Mesodermal cell (in vitro differentiated cells): ENCODE results near the gene STK32B.
A peak's percentile ranks its signal among the peaks of the same experiment; 100 is the strongest.

Experiments
- H3K27ac ChIP-seq: 2 replicates; pipeline ENCODE4 v1.7.0; 2013; ENCODE audit warnings: mild to moderate bottlenecking, low read depth, low read length, moderate library complexity; ENCODE audit not compliant: severe bottlenecking
- H3K36me3 ChIP-seq: 2 replicates; pipeline ENCODE4 v1.7.1; 2013; ENCODE audit warnings: mild to moderate bottlenecking, low read length, moderate library complexity; ENCODE audit not compliant: control insufficient read depth, insufficient read depth
- H3K4me1 ChIP-seq: one replicate; pipeline ENCODE4 v1.7.1; 2013; ENCODE audit warnings: mild to moderate bottlenecking, low read length; ENCODE audit not compliant: insufficient read depth, control insufficient read depth, poor library complexity, severe bottlenecking
- H3K4me3 ChIP-seq: 2 replicates; pipeline ENCODE4 v1.7.0; 2013; ENCODE audit warnings: low read length, control low read depth, mild to moderate bottlenecking; ENCODE audit not compliant: insufficient read depth, poor library complexity, severe bottlenecking; ENCODE audit errors: extremely low read depth
- H3K9me3 ChIP-seq: 2 replicates; pipeline ENCODE4 v1.7.1; 2013; ENCODE audit warnings: mild to moderate bottlenecking, low read length, moderate library complexity; ENCODE audit not compliant: control insufficient read depth
- WGBS, 2 experiments: methylation state at CpG; one replicate each; pipeline ENCODE4 v1.1.5; 2013; ENCODE audit warnings: missing lambda C conversion rate in 2 of 2; ENCODE audit not compliant: insufficient coverage in 2 of 2; 5-methylcytosine and 5-hydroxymethylcytosine counted together

Gene STK32B

GRCh38 chr4:5338531-5338930 lies 287.3 kb downstream of the STK32B start:
- 100% methylated on average over 1 of the region's 1 CpG for WGBS, 2 experiments
- Histone ChIP-seq H3K9me3 (no peaks in the 10 kb centered on the region), H3K36me3 (no peaks in the 10 kb centered on the region)

GRCh38 chr4:5340991-5341451 lies 289.7 kb downstream of the STK32B start:
- Histone ChIP-seq H3K9me3 (no peaks in the 10 kb centered on the region), H3K36me3 (no peaks in the 10 kb centered on the region), H3K27ac (no peak overlapping the region), H3K4me3 (no peak overlapping the region), H3K4me1 (no peaks in the 10 kb centered on the region)
- WGBS, 2 experiments = 81 to 91% methylated on average over 4 to 6 of the region's 6 CpGs

More at GRCh38 chr4:5338531-5338930, 287.3 kb downstream of the STK32B start:
- no peaks in the 10 kb centered on the region for H3K4me1 ChIP-seq
- no peak overlapping the region for H3K4me3 ChIP-seq
- H3K27ac ChIP-seq = no peak overlapping the region

- H3K36me3 ChIP-seq = no peaks in the 10 kb centered on the region
- 86 to 94% methylated on average over 3 to 4 of the region's 6 CpGs for WGBS, 2 experiments
- no peaks in the 10 kb centered on the region for H3K9me3 ChIP-seq
- H3K27ac ChIP-seq = no peak overlapping the region
- H3K4me1 ChIP-seq = no peaks in the 10 kb centered on the region
- H3K4me3 ChIP-seq = no peak overlapping the region
Observed at GRCh38 chr4:5341526-5341925, 290.2 kb downstream of the STK32B start.

GRCh38 chr4:5355846-5356245 lies 304.6 kb downstream of the STK32B start:
- H3K4me3 ChIP-seq = no peak overlapping the region
- no peaks in the 10 kb centered on the region for H3K4me1 ChIP-seq
- no peak overlapping the region for H3K27ac ChIP-seq
- no peaks in the 10 kb centered on the region for H3K36me3 ChIP-seq
- H3K9me3 ChIP-seq = no peaks in the 10 kb centered on the region

GRCh38 chr4:5357870-5358269 lies 306.6 kb downstream of the STK32B start:
- no peaks in the 10 kb centered on the region for H3K9me3 ChIP-seq
- 67 to 90% methylated on average over 1 to 2 of the region's 5 CpGs for WGBS, 2 experiments
- H3K4me1 ChIP-seq = no peaks in the 10 kb centered on the region
- H3K4me3 ChIP-seq = no peak overlapping the region
- H3K36me3 ChIP-seq = no peaks in the 10 kb centered on the region
- H3K27ac ChIP-seq = no peak overlapping the region

GRCh38 chr4:5361968-5362367 lies 310.7 kb downstream of the STK32B start:
- no peak overlapping the region for H3K27ac ChIP-seq
- H3K4me3 ChIP-seq = no peak overlapping the region
- no peaks in the 10 kb centered on the region for H3K36me3 ChIP-seq
- WGBS, 2 experiments = 81 to 88% methylated on average over 2 of the region's 5 CpGs
- H3K4me1 ChIP-seq = peaks cover 20% of the 10 kb centered on the region
- no peaks in the 10 kb centered on the region for H3K9me3 ChIP-seq

- no peak overlapping the region for H3K4me3 ChIP-seq
- no peaks in the 10 kb centered on the region for H3K9me3 ChIP-seq
- peaks cover 20% of the 10 kb centered on the region for H3K4me1 ChIP-seq
- H3K27ac ChIP-seq = no peak overlapping the region
- no peaks in the 10 kb centered on the region for H3K36me3 ChIP-seq
- 83 to 100% methylated on average over 1 to 2 of the region's 3 CpGs for WGBS, 2 experiments
Observed at GRCh38 chr4:5364406-5364805, 313.1 kb downstream of the STK32B start.

- H3K36me3 ChIP-seq = no peaks in the 10 kb centered on the region
- H3K4me1 ChIP-seq = peaks cover 20% of the 10 kb centered on the region
- H3K4me3 ChIP-seq = no peak overlapping the region
- peak overlapping the region; percentile 55 for H3K27ac ChIP-seq
- 44 to 59% methylated on average over 6 to 9 of the region's 12 CpGs for WGBS, 2 experiments
- H3K9me3 ChIP-seq = no peaks in the 10 kb centered on the region
Observed at GRCh38 chr4:5365071-5366008, 314.1 kb downstream of the STK32B start.

GRCh38 chr4:5366009-5366386 lies 314.7 kb downstream of the STK32B start:
- WGBS, 2 experiments = 88% methylated on average over 1 of the region's 3 CpGs; no CpG with 5 or more reads in 1 of the 2 experiments
- Histone ChIP-seq H3K9me3 (no peaks in the 10 kb centered on the region), H3K27ac (peak overlapping the region; percentile 55)

GRCh38 chr4:5366421-5366820 lies 315.1 kb downstream of the STK32B start:
- 84 to 95% methylated on average over 5 to 6 of the region's 6 CpGs for WGBS, 2 experiments
- no peaks in the 10 kb centered on the region for H3K9me3 ChIP-seq
- no peaks in the 10 kb centered on the region for H3K36me3 ChIP-seq

More at GRCh38 chr4:5366009-5366386, 314.7 kb downstream of the STK32B start:
- no peaks in the 10 kb centered on the region for H3K36me3 ChIP-seq
- H3K4me1 ChIP-seq = peaks cover 20% of the 10 kb centered on the region
- no peak overlapping the region for H3K4me3 ChIP-seq

GRCh38 chr4:5368426-5368825 lies 317.1 kb downstream of the STK32B start:
- Histone ChIP-seq H3K36me3 (no peaks in the 10 kb centered on the region), H3K27ac (no peak overlapping the region), H3K9me3 (peaks cover 3% of the 10 kb centered on the region), H3K4me1 (peaks cover 20% of the 10 kb centered on the region), H3K4me3 (no peak overlapping the region)
- 100% methylated on average over 1 of the region's 3 CpGs; no CpG with 5 or more reads in 1 of the 2 experiments for WGBS, 2 experiments

More at GRCh38 chr4:5366421-5366820, 315.1 kb downstream of the STK32B start:
- no peak overlapping the region for H3K4me3 ChIP-seq
- H3K4me1 ChIP-seq = peaks cover 20% of the 10 kb centered on the region
- no peak overlapping the region for H3K27ac ChIP-seq
